ENCODE results near the gene FBXO36.
"Not testable (repeated sequence)": the region's sequence is repeated elsewhere in the genome, so short reads cannot be mapped to it uniquely, and the experiment has no call there.

The FBXO36 gene

GRCh38 chr2:229914171-229914570 is 8.1 kb upstream of the FBXO36 start:
- no peak for DNase-seq

GRCh38 chr2:229917793-229918192 is 4.5 kb upstream of the FBXO36 start:
- DNase-seq = no peak

- peak; percentile 23 for DNase-seq
Observed at GRCh38 chr2:229920011-229920641, 2.2 kb upstream of the FBXO36 start.

GRCh38 chr2:229921101-229921891 is 1.0 kb upstream of the FBXO36 start:
- DNase-seq = peak; percentile 73

GRCh38 chr2:229921892-229922448 is 333 bp upstream of the FBXO36 start, which contains the start of gene TRIP12:
TSS of gene TRIP12 (minus strand) at chr2:229922009. CDS start at chr2:229880079, 41,930 bp downstream.
- DNase-seq = peak; percentile 88

GRCh38 chr2:229924541-229924940 is 2.2 kb downstream of the FBXO36 start:
- DNase-seq = not testable (repeated sequence)

GRCh38 chr2:229925201-229925600 is 2.9 kb downstream of the FBXO36 start:
- no peak for DNase-seq

GRCh38 chr2:229927817-229928321 is 5.6 kb downstream of the FBXO36 start:
- no peak for DNase-seq

GRCh38 chr2:229930656-229931055 is 8.4 kb downstream of the FBXO36 start:
- no peak for DNase-seq

- no peak for DNase-seq
Observed at GRCh38 chr2:229931241-229931640, 8.9 kb downstream of the FBXO36 start.

- no peak for DNase-seq
Observed at GRCh38 chr2:229937537-229937936, 15.2 kb downstream of the FBXO36 start.

- no peak for DNase-seq
Observed at GRCh38 chr2:229942671-229943070, 20.4 kb downstream of the FBXO36 start.

GRCh38 chr2:229943171-229943570 is 20.9 kb downstream of the FBXO36 start:
- DNase-seq = no peak

GRCh38 chr2:229943770-229944449 is 21.6 kb downstream of the FBXO36 start:
- no peak for DNase-seq

- DNase-seq = no peak
Observed at GRCh38 chr2:229945975-229946374, 23.7 kb downstream of the FBXO36 start.

GRCh38 chr2:229947544-229947943 is 25.2 kb downstream of the FBXO36 start:
- no peak for DNase-seq

GRCh38 chr2:229952256-229952835 is 30.0 kb downstream of the FBXO36 start:
- no peak for DNase-seq

- no peak for DNase-seq
Observed at GRCh38 chr2:229955663-229956062, 33.4 kb downstream of the FBXO36 start.

GRCh38 chr2:229956491-229956890 is 34.2 kb downstream of the FBXO36 start:
- DNase-seq = no peak

GRCh38 chr2:229963596-229963995 is 41.3 kb downstream of the FBXO36 start:
- not testable (repeated sequence) for DNase-seq

- DNase-seq = no peak
Observed at GRCh38 chr2:229969921-229970320, 47.6 kb downstream of the FBXO36 start.

- no peak for DNase-seq
Observed at GRCh38 chr2:229970406-229970805, 48.1 kb downstream of the FBXO36 start.

GRCh38 chr2:229971298-229971790 is 49.0 kb downstream of the FBXO36 start:
- no peak for DNase-seq

All from CD4-positive, alpha-beta T cell treated with Interleukin-17A for 4 hours (primary cell).